HG03159 (cell line): Measurements from ENCODE around the gene MAGEF1.

Experiments used
- ATAC-seq: cut with Tn5 transposase; IDR thresholded peaks from one replicate; pipeline ENCODE4 v1.9.1; 2021; ENCODE audit warnings: mild to moderate bottlenecking, moderate library complexity; ENCODE audit not compliant: unreplicated experiment

Gene MAGEF1

GRCh38 chr3:184672977-184673870, 38.6 kb downstream of the MAGEF1 start:
- no peak for ATAC-seq

GRCh38 chr3:184672335-184672734, 39.5 kb downstream of the MAGEF1 start:
- no peak for ATAC-seq

DNA sequence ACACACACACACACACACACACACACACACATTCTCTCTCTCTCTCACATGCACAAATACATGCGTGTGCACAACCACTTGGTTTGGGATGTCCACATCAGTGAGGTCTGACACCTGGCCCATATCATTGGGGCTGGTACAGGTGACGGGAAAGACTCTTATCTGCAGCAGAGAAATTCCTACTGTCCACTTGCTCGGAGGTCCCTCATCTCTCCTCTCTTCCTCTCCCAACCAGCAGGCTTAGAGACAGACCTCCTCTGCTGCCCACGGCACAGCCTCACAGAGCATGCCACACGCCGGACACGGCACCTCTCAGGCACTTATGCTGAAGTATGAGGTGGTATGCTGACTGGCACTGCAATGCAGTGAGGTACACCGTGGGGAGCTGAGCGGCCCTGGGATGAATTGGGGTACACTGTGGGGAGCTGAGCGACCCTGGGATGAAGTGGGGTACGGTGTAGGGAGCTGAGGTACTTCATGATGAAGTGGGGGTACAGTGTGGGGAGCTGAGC, 41.7 kb downstream of the MAGEF1 start:
- ATAC-seq, result no peak

DNA sequence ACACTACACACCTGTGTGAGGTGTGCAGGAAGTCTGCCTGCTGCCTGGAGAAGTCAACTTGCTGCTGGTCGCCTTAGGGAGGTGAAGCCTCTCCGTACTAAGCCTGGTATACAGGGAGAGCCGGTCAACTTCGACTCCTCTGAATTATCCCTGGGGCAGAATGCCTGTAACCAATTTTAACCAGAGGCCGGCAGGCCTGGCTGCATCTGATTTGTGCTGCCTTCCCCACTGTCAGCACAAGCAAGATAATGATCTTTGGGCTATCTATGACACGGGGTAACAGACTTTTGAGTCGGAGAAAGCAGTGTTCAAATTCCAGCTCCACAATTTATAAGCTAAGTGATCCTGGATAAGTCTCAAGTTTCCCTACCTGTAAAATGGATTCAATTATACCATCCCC, 42.3 kb downstream of the MAGEF1 start:
- ATAC-seq, result no peak

GRCh38 chr3:184666442-184666841, 45.4 kb downstream of the MAGEF1 start:
- no peak for ATAC-seq

DNA sequence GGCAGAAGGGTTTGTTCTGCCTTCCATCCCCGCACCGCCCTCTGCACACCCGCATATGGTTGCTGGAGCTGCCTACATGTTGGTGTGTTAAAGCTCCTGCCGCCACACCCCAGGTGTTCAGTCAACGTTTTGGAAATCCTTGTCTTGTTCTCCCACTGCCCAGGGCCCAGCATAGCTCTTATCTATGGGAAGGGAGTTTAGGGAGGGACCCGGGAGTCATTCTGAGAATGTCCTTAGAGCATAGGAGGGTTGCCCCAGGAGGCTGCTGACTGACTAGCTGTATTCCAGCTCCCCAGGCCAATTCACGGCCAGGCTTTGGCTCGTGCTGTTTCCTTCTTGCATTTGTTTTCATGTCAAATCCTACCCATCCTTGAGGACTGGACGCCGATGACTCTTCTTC, 46.8 kb downstream of the MAGEF1 start:
- no peak for ATAC-seq

DNA sequence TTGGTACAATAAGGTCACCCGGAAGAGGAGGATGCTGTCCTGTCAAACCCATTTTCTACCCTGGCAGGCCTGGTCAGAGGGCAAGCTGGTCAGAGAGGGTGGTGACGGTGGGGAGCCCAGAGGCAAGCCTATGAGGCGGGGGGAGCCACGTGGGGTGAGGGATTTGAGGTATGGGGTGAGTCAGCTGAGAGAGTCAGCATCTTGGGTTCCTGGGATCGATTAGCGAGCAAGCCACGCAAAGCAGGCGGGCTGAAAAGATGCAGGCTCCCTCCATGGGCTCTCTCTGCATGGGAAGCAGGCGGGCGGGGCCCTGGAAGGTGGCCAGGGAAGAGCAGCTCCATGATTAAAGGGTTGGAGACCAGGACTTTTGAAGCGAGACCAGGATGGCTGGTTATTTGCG, 48.1 kb downstream of the MAGEF1 start:
- ATAC-seq, result no peak

DNA sequence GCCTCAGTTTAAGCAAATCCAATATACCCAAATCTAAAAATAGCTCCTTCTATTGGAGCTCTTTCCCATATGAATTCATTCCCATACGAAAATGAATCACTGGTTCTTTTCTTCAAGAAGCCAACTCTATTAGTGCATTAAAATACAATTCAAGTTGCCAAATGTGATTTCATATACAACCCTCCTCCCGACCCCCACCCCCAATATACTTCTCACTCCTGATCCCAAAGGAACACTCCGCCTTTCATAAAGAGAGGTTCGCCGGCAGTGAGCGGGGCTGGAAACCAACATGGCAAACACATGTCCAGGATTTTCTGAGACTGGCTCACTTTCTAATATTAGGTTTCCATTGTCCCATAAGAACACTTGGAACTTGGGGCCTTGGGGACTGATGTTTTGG, 48.5 kb downstream of the MAGEF1 start:
- ATAC-seq, result no peak

GRCh38 chr3:184662187-184662586, 49.7 kb downstream of the MAGEF1 start:
- no peak for ATAC-seq

GRCh38 chr3:184660931-184661330, 50.9 kb downstream of the MAGEF1 start:
- ATAC-seq, result no peak
